Stimulated activated CD4-positive, alpha-beta T cell treated with anti-CD3 and anti-CD28 coated beads, TNF-alpha, amount 100 ng/mL, for 1 hour (primary cell): ENCODE data around the gene PIK3R5.

Experiments used
- DNase-seq, 3 donors: peaks; one replicate each; pipeline ENCODE4 v3.0.0-alpha.2; 2020; ENCODE audit warnings: low read depth in 3 of 3, low spot score in 1 of 3

The PIK3R5 gene

DNA sequence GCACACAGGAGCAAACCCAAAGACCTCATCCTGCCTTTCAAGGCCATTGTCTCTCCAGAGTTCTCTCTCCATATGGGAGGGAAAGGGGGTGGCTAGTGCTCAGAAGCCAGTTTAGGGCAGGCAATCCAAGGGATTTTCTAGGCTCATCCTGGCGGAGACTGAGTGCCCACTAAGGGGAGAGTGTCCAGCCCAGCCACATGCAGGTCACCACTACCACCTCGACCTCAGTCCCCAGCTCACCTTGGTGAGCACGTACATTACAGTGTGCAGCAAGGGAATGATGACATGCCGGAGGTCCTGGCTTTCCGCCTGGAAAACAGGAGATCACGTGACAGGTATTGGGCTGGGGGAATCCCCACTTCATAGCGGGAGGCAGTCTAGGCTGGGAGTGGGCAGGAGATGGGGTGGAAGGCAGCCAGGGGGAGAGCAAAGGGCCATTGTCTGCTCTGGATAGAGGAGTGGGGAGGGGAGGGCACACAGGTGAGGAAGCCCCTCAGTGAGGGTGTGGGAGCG, 127.9 kb downstream of the PIK3R5 start:
- DNase-seq, result no peak

- DNase-seq, result no peak
These were observed 128.5 kb downstream of the PIK3R5 start for GRCh38 chr17:8836821-8837562.

GRCh38 chr17:8835631-8836364, 129.7 kb downstream of the PIK3R5 start:
- DNase-seq, result no peak

DNA sequence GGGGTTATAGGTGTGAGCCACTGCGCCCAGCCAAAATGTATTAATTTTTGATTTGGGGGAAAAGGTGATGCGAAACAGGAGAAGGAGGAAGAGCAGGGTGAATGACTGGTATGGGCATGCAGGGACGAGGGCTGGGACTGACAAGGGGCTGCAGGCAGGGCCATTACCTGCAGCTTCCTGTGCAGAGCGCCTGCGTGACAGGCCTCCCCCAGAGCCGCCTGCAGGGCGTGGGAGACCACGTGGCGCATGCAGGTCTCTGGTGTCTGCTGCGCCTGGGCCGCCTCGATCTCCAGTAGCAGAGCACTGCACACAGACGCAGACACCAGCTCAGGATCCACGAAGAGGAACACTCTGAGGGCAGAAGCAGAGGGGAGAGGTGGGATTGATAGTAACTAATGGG, 130.4 kb downstream of the PIK3R5 start:
- no peak for DNase-seq

GRCh38 chr17:8832711-8833352, 132.7 kb downstream of the PIK3R5 start:
- peak in 1 of 3 donors; percentile 11 for DNase-seq

DNA sequence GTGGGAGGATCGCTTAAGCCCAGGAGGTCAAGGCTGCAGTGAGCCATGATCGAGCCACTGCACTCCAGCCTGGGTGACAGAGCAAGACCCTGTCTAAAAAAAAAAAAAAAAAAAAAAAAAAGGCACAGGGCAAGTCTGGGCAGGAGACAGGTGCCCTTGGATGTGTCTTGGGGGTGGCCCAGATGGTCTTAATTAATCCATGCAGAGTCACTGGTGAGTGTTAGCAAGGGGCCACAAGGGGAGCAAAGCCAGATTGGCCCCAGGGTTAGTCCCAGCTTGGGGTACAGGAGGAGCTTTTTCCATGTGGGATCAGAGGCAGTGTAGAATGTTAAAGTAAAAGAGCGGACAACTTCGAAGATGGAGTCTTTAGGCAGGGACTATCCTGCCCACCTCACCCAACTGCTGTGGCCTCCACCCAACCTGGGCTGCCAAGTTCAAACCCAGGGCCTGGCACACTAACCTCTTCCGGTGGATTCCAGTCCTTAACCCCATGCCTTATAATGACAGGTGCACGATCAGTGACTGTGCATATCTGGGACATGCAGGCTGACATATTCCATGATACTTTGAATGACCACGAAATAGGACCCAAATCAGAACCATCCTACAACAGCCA, 134.2 kb downstream of the PIK3R5 start:
- no peak for DNase-seq

- DNase-seq, result no peak
These were observed 135.4 kb downstream of the PIK3R5 start for GRCh38 chr17:8830141-8830540.

GRCh38 chr17:8829036-8829941, 136.2 kb downstream of the PIK3R5 start:
- no peak for DNase-seq
